B cell (primary cell): ENCODE results near the gene CCL17.

Experiments
- CTCF ChIP-seq: fragments of 200-600 bp; IDR thresholded peaks from one replicate; pipeline ENCODE4 v1.8.0; 2022; ENCODE audit warnings: antibody characterized with exemption, mild to moderate bottlenecking
- EZH2 ChIP-seq: IDR thresholded peaks from 2 replicates; pipeline ENCODE4 v1.6.1; 2012; ENCODE audit warnings: borderline replicate concordance, low read depth, mild to moderate bottlenecking, moderate library complexity, low read length; ENCODE audit not compliant: insufficient read depth, poor library complexity, severe bottlenecking

- TF ChIP-seq CTCF (no peak), EZH2 (no peak)
Measured at GRCh38 chr16:57391300-57391699, 13.3 kb upstream of the CCL17 start.
